AG04450 (cell line): Measurements from ENCODE around the gene STK10. TPM values are rescaled to one million over a fixed set of nuclear protein-coding genes. Genes with fewer than 3 reads are reported as not detected.

Experiments
- CTCF ChIA-PET: fragments of 300-600, 350-600 bp; formaldehyde crosslinking; extraction: SDS; loops from one replicate; lab custom pipeline; 2022; ENCODE audit warnings: antibody characterized with exemption, inconsistent platforms; lab: Charles Lee
- POLR2A ChIA-PET: fragments of 350-600 bp; formaldehyde crosslinking; extraction: SDS; loops from one replicate; lab custom pipeline; 2021; ENCODE audit warnings: antibody characterized with exemption, inconsistent platforms; lab: Yijun Ruan, JAX
- DNase-seq: peaks from one replicate; pipeline ENCODE4 v3.0.0-alpha.2; 2011; ENCODE audit warnings: low read depth, low spot score
- H3K27ac ChIP-seq: one replicate; pipeline ENCODE4 v1.5.1; 2012; ENCODE audit warnings: low read depth, low read length, control low read depth
- H3K27me3 ChIP-seq: one replicate; pipeline ENCODE4 v1.6.0; 2012; ENCODE audit warnings: low read length; ENCODE audit not compliant: control insufficient read depth, insufficient read depth
- H3K4me3 ChIP-seq: 2 replicates; pipeline ENCODE4 v1.5.1; 2011; ENCODE audit warnings: mild to moderate bottlenecking, low read depth, low read length, control low read depth
- H3K9me3 ChIP-seq: 2 replicates; pipeline ENCODE4 v1.5.1; 2012; ENCODE audit warnings: low read length; ENCODE audit not compliant: control insufficient read depth, insufficient read depth
- CTCF ChIP-seq: IDR thresholded peaks from 2 replicates; pipeline ENCODE4 v1.5.1; 2011; ENCODE audit warnings: low read depth, low read length, control low read depth, inconsistent platforms
- polyA plus RNA-seq: library from polyadenylated mRNA; depleted of rRNA; stranded (reverse); fragments of >200 nt; gene quantifications from 2 replicates; pipeline ENCODE4 v1.2.3, GENCODE V29; 2011

Gene STK10
- polyA plus RNA-seq, 1 experiment = 7.8 TPM

DNA sequence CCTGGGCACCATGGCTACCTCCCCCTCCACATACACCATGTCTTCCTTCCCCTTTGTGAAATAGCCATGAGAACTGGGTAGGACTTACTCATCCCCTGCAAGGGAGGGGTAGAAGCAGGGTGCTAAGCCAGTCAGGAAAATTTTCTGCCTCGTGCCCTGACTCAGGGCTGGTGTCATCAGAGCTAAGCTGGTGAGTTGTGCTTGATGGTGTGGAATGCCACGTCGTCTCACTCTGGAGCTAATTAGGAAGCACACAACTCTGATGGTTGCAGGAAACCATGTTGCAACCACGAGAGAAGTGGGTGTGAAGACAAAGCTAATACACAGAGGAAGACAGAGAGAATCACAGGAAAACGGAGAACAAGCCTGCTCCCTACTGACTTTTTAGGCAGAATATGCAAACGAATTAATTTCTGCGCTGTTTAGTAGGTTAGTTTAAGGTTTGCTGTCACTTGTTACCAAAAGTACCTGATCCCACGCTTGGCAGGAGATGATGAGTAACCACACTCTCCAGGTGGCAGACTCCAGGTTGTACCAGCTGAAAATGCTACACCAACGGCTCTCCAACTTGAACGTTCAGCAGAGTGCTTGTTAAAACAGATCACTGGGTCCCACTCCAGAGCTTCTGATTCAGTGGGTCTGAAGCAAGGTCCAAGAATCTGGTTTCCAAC is 54.5 kb downstream of the STK10 start:
- TF ChIP-seq CTCF = no peak
- CTCF ChIA-PET = interaction anchor here (1.2 kb wide), 1 partner anchor 56 kb away, joined by 3 read pairs; no protein-coding TSS in a partner anchor
- H3K27me3 ChIP-seq = no peaks in the 10 kb centered on the region
- H3K9me3 ChIP-seq = peaks cover 7% of the 10 kb centered on the region
- DNase-seq = peak; percentile 37
- POLR2A ChIA-PET = no interaction called here
- peak overlapping the region; percentile 75 for H3K27ac ChIP-seq
- no peak overlapping the region for H3K4me3 ChIP-seq

DNA sequence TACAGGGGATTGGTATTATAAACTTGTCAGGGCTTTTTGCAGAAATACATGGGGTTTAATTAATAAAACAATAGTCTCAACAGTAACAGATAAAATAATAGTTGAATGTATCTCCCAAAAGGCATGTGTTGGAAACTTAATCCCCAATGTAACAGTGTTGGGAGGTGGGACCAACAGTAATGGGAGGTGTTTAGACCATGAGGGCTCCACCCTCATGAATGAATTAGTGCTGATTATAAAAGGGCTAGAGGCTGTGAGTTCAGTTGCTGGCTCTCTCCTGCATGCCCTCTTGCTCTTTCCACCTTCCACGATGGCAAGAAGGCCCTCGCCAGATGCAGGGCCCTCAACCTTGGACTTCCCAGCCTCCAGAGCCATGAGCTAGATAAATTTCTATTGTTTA is 56.3 kb downstream of the STK10 start:
- H3K4me3 ChIP-seq = no peak overlapping the region
- no peak for TF ChIP-seq CTCF
- no peaks in the 10 kb centered on the region for H3K27me3 ChIP-seq
- CTCF ChIA-PET = interaction anchor here (1.7 kb wide), 1 partner anchor 8 kb away, joined by 5 read pairs; no protein-coding TSS in a partner anchor
- POLR2A ChIA-PET = no interaction called here
- no peak overlapping the region for H3K27ac ChIP-seq
- peaks cover 3% of the 10 kb centered on the region for H3K9me3 ChIP-seq
- DNase-seq = no peak

- ChIA-PET CTCF (no interaction called here), POLR2A (no interaction called here)
- TF ChIP-seq CTCF = no peak
- H3K27ac ChIP-seq = no peak overlapping the region
- no peaks in the 10 kb centered on the region; the same call in 1 of the 2 replicates for H3K9me3 ChIP-seq
- no peaks in the 10 kb centered on the region for H3K27me3 ChIP-seq
- DNase-seq = no peak
- no peak overlapping the region for H3K4me3 ChIP-seq
These were observed 58.6 kb downstream of the STK10 start for GRCh38 chr5:172129256-172129910.

- H3K27ac ChIP-seq = no peak overlapping the region
- no peaks in the 10 kb centered on the region for H3K27me3 ChIP-seq
- DNase-seq = no peak
- no peaks in the 10 kb centered on the region; the same call in 1 of the 2 replicates for H3K9me3 ChIP-seq
- ChIA-PET POLR2A (no interaction called here), CTCF (no interaction called here)
- TF ChIP-seq CTCF = no peak
- no peak overlapping the region for H3K4me3 ChIP-seq
These were observed 60.4 kb downstream of the STK10 start for GRCh38 chr5:172127581-172127980.

DNA sequence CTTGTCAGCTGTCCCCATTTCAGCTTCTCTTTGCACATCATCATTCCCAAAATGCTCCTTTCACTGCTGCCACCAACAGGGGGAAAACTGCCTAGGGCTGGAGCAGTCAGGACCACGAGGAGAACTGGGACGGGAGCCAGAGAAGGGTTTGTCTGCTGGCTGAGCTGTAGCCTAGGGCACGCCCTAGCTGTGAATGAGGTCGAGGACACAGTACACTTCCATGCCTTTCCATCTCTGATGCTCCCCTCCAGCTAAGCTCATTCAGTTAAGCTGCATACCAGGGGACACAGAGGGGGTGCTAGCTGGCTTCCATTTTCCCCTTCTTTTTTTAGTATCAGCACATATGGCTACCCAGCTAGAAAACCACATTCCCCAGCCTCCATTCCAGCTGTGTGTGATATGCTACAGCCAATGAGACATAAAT is 64.7 kb downstream of the STK10 start:
- H3K9me3 ChIP-seq = no peaks in the 10 kb centered on the region; the same call in 1 of the 2 replicates
- no peak overlapping the region for H3K4me3 ChIP-seq
- H3K27me3 ChIP-seq = no peaks in the 10 kb centered on the region
- CTCF ChIA-PET = interaction anchor here (0.7 to 1.5 kb wide), 11 partner anchors 9 to 162 kb away, joined by 3 to 8 read pairs (median 4); partner anchors contain the start of gene STK10
- DNase-seq = no peak
- peak; percentile 56 for TF ChIP-seq CTCF
- H3K27ac ChIP-seq = no peak overlapping the region
- POLR2A ChIA-PET = interaction anchor here (0.6 kb wide), 1 partner anchor 22 kb away, joined by 3 read pairs; no protein-coding TSS in a partner anchor
